ENCODE measurements around the gene NTMT2.

The NTMT2 gene

DNA sequence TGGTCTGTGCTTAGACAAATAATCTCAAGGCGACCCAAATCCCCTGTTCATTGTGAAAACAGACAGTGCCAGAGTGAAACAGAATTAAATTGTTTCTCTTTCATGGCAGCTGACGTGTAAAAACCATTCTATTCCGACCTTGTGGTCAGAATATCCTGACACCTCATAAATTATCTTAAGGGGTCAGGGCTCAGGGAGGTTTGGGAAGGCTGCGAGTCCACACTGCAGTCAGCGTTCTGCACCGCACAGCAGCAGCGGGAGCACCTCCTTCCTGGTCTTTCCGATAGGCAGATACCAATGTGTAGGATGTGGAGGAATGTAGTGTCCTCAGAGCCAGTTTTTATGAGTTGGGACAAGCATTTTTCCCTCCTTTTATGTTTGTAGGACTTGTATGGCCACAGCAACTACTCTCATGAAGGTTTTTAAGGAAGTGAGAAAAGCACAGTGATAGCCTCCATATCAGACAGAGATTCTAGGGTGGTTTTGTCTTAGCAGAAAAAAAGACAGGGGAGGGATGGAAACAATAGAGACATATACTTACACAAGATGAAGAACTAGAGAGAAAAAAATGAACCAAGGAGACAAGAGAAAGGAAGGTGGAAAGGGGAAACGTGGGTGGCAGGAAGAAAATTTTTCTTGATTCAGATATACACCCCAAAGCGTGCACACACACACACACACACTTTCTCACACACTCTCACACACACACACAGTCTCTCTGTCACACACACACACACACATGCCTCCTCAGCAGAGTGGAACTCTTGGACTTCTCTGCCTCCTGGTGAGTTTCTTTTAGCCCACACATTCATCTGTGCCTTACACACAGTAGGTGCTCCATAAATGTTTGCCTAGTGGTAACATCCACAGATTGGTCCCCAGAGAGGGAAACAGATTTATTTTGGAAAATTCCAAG, 68.6 kb downstream of the NTMT2 start:
- DNase-seq, result no peak

DNA sequence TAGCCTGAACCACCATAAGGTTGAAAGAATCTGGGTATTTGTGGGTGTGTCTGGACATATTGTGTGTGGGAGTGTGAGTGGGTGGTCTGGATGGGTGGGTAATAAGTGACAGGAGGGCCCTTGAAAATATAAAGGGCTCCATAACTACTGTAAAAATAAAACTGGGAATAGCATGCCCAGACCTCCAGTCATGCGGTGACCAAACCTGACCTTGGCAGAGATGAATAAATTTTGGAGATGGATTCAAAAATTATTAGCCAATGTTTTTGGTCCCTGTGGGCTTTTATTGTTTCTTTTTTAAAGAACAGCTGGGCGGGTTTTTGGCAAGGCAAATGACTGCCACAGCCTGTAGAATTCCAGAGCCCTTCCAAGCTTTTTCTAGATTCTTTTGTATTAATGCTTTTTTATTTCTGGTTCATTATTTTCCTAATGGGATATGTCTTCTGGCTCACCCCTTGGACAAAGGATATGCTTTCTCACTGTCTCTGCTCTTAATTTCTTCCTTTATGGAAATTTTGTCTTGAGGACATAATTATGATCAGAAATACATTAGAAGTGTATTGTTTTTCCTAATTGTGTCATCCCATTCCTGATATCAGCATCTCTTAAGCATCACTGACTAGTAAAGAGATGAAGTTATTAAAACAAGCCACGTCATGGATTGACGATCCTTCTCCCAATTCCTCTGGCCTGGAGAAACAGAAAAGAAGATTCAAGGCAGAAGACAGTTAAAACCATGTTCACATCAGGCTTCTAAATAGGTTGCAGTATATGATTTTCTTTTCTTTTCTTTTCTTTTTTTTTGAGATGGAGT, 69.5 kb downstream of the NTMT2 start:
- DNase-seq, result no peak

DNA sequence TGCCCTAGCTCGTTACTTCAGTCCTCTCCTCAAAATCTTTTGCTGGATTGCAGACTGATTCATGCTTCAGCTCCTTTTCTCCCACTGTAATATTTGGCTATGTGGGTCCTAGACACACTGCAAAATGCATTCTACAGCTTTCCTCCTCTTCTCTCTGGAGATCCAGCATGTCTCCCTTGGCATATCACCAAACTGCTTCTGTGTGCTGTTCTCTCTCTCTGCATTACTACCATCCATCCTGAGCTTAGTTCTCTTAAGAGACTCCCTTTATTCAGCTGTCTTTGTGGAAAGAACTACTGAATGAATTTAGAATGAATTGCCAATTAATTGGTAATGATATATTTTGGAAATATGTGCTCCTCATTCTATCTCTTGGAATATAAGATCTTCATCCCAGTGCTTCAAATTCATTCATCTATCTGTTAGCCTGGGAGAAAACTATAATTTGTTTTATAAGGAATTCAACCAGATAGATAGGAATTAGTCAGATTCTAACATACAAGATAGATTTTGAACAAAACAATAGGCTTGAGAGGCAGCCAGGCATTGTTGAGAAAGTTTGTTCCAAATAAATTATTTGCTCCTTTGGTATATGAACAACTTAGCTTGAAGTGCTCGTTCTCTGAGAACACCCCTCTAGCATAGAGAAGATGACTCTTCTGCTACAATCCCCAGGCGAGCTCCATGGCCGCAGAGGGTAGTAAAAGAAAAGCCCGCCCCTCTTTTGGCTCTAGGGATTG, 71.9 kb downstream of the NTMT2 start:
- DNase-seq, result no peak

DNA sequence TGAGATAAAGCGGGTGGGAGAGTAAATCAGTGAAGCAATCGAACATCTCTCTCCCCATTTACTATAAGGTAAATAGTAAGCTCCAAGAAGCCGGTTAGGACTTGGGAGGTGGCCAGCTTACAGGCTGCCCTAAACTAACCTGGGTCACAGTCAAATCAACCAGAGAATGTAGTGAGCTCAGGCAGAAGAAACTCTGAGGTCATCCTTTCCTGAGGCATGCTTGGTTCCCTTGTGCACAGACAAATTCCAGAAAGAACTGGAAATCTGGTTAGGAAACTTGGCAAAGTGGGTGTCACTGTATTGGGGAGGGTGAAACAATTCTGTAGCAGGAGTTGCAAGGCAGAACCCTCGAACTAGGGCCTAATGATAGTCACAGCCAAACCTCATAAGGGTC, 72.5 kb downstream of the NTMT2 start:
- DNase-seq, result no peak
